Measurements from ENCODE around the gene TEX35. TPM values are rescaled to one million over a fixed set of nuclear protein-coding genes. Genes with fewer than 3 reads are reported as not detected.

The TEX35 gene
- total RNA-seq, 1 donor from 2014 or later = not detected

GRCh38 chr1:178520803-178521202 lies 7.9 kb downstream of the TEX35 start:
- H3K4me3 ChIP-seq (ENCODE audit: insufficient read depth, low read depth, low read length) = no peak overlapping the region
- H3K36me3 ChIP-seq (ENCODE audit: insufficient read depth, low read length) = no peaks in the 10 kb centered on the region
- peaks cover 2% of the 10 kb centered on the region for H3K36me3 Mint-ChIP-seq (ENCODE audit: low read depth, unreplicated experiment)
- no peaks in the 10 kb centered on the region for H3K4me1 ChIP-seq (ENCODE audit: insufficient read depth, low read length)
- H3K27me3 Mint-ChIP-seq (ENCODE audit: low read depth, unreplicated experiment) = peaks cover 5% of the 10 kb centered on the region
- no peak for DNase-seq (ENCODE audit: low read depth)
- no peak overlapping the region for H2AFZ ChIP-seq (ENCODE audit: low read depth, low read length)
- H3K79me2 ChIP-seq (ENCODE audit: insufficient read depth, low read length) = no peaks in the 10 kb centered on the region
- H3K9ac ChIP-seq (ENCODE audit: low read length) = no peak overlapping the region
- H3K4me3 Mint-ChIP-seq (ENCODE audit: unreplicated experiment) = no peak overlapping the region
- no peak overlapping the region for H3K27ac Mint-ChIP-seq (ENCODE audit: unreplicated experiment)
- peaks cover 14% of the 10 kb centered on the region for H3K9me3 Mint-ChIP-seq (ENCODE audit: unreplicated experiment)
- no peaks in the 10 kb centered on the region for H3K4me1 Mint-ChIP-seq (ENCODE audit: low read depth, unreplicated experiment)
- no peak for FAIRE-seq
- no peak overlapping the region for H3K4me2 ChIP-seq (ENCODE audit: low read length)
- H3K9me3 ChIP-seq (ENCODE audit: insufficient read depth, low read depth, low read length) = peaks cover 2% of the 10 kb centered on the region
- TF ChIP-seq EZH2 (IDR thresholded peaks at IDR 0.05; ENCODE audit: insufficient read depth, low read length) (no peak), CTCF (IDR thresholded peaks at IDR 0.05; ENCODE audit: insufficient read depth, low read depth, low read length) (no peak)
- H3K27me3 ChIP-seq (ENCODE audit: insufficient read depth, low read length) = no peaks in the 10 kb centered on the region
- no peaks in the 10 kb centered on the region for H4K20me1 ChIP-seq (ENCODE audit: insufficient read depth, low read length)
- H3K27ac ChIP-seq (ENCODE audit: low read depth, low read length) = no peak overlapping the region

GRCh38 chr1:178521241-178521640 lies 8.3 kb downstream of the TEX35 start:
- Histone ChIP-seq H3K4me3 (ENCODE audit: insufficient read depth, low read depth, low read length) (no peak overlapping the region), H3K4me1 (ENCODE audit: insufficient read depth, low read length) (no peaks in the 10 kb centered on the region), H3K9me3 (ENCODE audit: insufficient read depth, low read depth, low read length) (peaks cover 2% of the 10 kb centered on the region), H3K9ac (ENCODE audit: low read length) (no peak overlapping the region), H3K27ac (ENCODE audit: low read depth, low read length) (no peak overlapping the region), H3K36me3 (ENCODE audit: insufficient read depth, low read length) (no peaks in the 10 kb centered on the region), H2AFZ (ENCODE audit: low read depth, low read length) (no peak overlapping the region), H3K27me3 (ENCODE audit: insufficient read depth, low read length) (no peaks in the 10 kb centered on the region), H4K20me1 (ENCODE audit: insufficient read depth, low read length) (no peaks in the 10 kb centered on the region), H3K79me2 (ENCODE audit: insufficient read depth, low read length) (no peaks in the 10 kb centered on the region), H3K4me2 (ENCODE audit: low read length) (no peak overlapping the region)
- Mint-ChIP-seq H3K36me3 (ENCODE audit: low read depth, unreplicated experiment) (peaks cover 2% of the 10 kb centered on the region), H3K9me3 (ENCODE audit: unreplicated experiment) (peaks cover 14% of the 10 kb centered on the region), H3K27ac (ENCODE audit: unreplicated experiment) (no peak overlapping the region), H3K27me3 (ENCODE audit: low read depth, unreplicated experiment) (peaks cover 3% of the 10 kb centered on the region), H3K4me3 (ENCODE audit: unreplicated experiment) (no peak overlapping the region), H3K4me1 (ENCODE audit: low read depth, unreplicated experiment) (no peaks in the 10 kb centered on the region)
- DNase-seq (ENCODE audit: low read depth) = no peak
- TF ChIP-seq CTCF (IDR thresholded peaks at IDR 0.05; ENCODE audit: insufficient read depth, low read depth, low read length) (no peak), EZH2 (IDR thresholded peaks at IDR 0.05; ENCODE audit: insufficient read depth, low read length) (no peak)
- FAIRE-seq = no peak

- Histone ChIP-seq H3K4me2 (ENCODE audit: low read length) (no peak overlapping the region), H3K36me3 (ENCODE audit: insufficient read depth, low read length) (no peaks in the 10 kb centered on the region), H3K9ac (ENCODE audit: low read length) (no peak overlapping the region), H3K9me3 (ENCODE audit: insufficient read depth, low read depth, low read length) (no peaks in the 10 kb centered on the region), H2AFZ (ENCODE audit: low read depth, low read length) (no peak overlapping the region), H3K27me3 (ENCODE audit: insufficient read depth, low read length) (no peaks in the 10 kb centered on the region), H3K27ac (ENCODE audit: low read depth, low read length) (no peak overlapping the region), H3K79me2 (ENCODE audit: insufficient read depth, low read length) (no peaks in the 10 kb centered on the region), H3K4me3 (ENCODE audit: insufficient read depth, low read depth, low read length) (no peak overlapping the region), H4K20me1 (ENCODE audit: insufficient read depth, low read length) (no peaks in the 10 kb centered on the region), H3K4me1 (ENCODE audit: insufficient read depth, low read length) (peaks cover 16% of the 10 kb centered on the region)
- H3K27ac Mint-ChIP-seq (ENCODE audit: unreplicated experiment) = no peak overlapping the region
- DNase-seq (ENCODE audit: low read depth) (no peak), FAIRE-seq (no peak)
- no peak overlapping the region for H3K4me3 Mint-ChIP-seq (ENCODE audit: unreplicated experiment)
- peaks cover 9% of the 10 kb centered on the region for H3K9me3 Mint-ChIP-seq (ENCODE audit: unreplicated experiment)
- no peak for TF ChIP-seq CTCF (IDR thresholded peaks at IDR 0.05; ENCODE audit: insufficient read depth, low read depth, low read length)
- peaks cover 14% of the 10 kb centered on the region for H3K4me1 Mint-ChIP-seq (ENCODE audit: low read depth, unreplicated experiment)
- H3K36me3 Mint-ChIP-seq (ENCODE audit: low read depth, unreplicated experiment) = no peaks in the 10 kb centered on the region
- H3K27me3 Mint-ChIP-seq (ENCODE audit: low read depth, unreplicated experiment) = peaks cover 2% of the 10 kb centered on the region
Measured at GRCh38 chr1:178527117-178527516, 14.2 kb downstream of the TEX35 start.
